ENCODE data around the gene TNFSF10.

GRCh38 chr3:172522871-172523818, at the start of gene TNFSF10:
- no peak for TF ChIP-seq CTCF (IDR thresholded peaks at IDR 0.05)
- no peak for TF ChIP-seq TCF7 (CRISPR knock-in tag; IDR thresholded peaks at IDR 0.05; ENCODE audit: low read depth)
- no peak for TF ChIP-seq SMAD3 (CRISPR knock-in tag; IDR thresholded peaks at IDR 0.05; ENCODE audit: borderline replicate concordance)
- no peak for TF ChIP-seq JUN (CRISPR knock-in tag; IDR thresholded peaks at IDR 0.05)
- TF ChIP-seq, protein P1, sequence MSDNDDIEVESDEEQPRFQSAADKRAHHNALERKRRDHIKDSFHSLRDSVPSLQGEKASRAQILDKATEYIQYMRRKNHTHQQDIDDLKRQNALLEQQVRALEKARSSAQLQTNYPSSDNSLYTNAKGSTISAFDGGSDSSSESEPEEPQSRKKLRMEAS (CRISPR knock-in tag; IDR thresholded peaks at IDR 0.05) = no peak

Measured in WTC11 (cell line).